Calu3 (cell line): Measurements from ENCODE around the gene KCNC4. TPM values are rescaled to one million over a fixed set of nuclear protein-coding genes. Genes with fewer than 3 reads are reported as not detected.

ENCODE experiments used
- BruUV-seq: library from RNA; stranded (reverse); fragments of 400-500 nt; replicated peaks from 2 replicates; lab custom pipeline; 2021; lab: Mats Ljungman, UMichigan
- CTCF ChIA-PET: fragments of 300-600 bp; sonication (Branson Sonifier 250); formaldehyde crosslinking; loops from one replicate; lab custom pipeline; 2022; ENCODE audit warnings: antibody characterized with exemption; lab: Charles Lee
- DNase-seq: peaks from one replicate; pipeline ENCODE4 v3.0.0; 2022
- H3K27ac Mint-ChIP-seq: one replicate; pipeline ENCODE4 v1.8.0; 2022; ENCODE audit warnings: mixed read lengths; ENCODE audit not compliant: unreplicated experiment
- H3K27me3 Mint-ChIP-seq: one replicate; pipeline ENCODE4 v1.8.0; 2022; ENCODE audit warnings: mixed read lengths; ENCODE audit not compliant: unreplicated experiment
- H3K36me3 Mint-ChIP-seq: one replicate; pipeline ENCODE4 v1.8.0; 2022; ENCODE audit warnings: mild to moderate bottlenecking, moderate library complexity, mixed read lengths; ENCODE audit not compliant: insufficient read depth, unreplicated experiment
- H3K4me1 Mint-ChIP-seq: one replicate; pipeline ENCODE4 v1.8.0; 2022; ENCODE audit warnings: mild to moderate bottlenecking, low read depth, mixed read lengths; ENCODE audit not compliant: unreplicated experiment
- H3K4me3 Mint-ChIP-seq: one replicate; pipeline ENCODE4 v1.8.0; 2022; ENCODE audit warnings: mild to moderate bottlenecking, low read depth, moderate library complexity, mixed read lengths; ENCODE audit not compliant: unreplicated experiment
- H3K9me3 Mint-ChIP-seq: one replicate; pipeline ENCODE4 v1.8.0; 2022; ENCODE audit warnings: low read depth, mixed read lengths; ENCODE audit not compliant: unreplicated experiment
- CTCF ChIP-seq: fragments of 200-600 bp; IDR thresholded peaks from one replicate; pipeline ENCODE4 v1.8.0; 2022; ENCODE audit warnings: antibody characterized with exemption; ENCODE audit not compliant: unreplicated experiment
- intact Hi-C: fragments of 100-400 bp; cut with micrococcal nuclease; formaldehyde crosslinking; loops from one replicate; pipeline ENCODE4 v1.10.0; 2022; ENCODE audit not compliant: unreplicated experiment
- total RNA-seq: library from RNA; stranded (reverse); gene quantifications from 2 replicates; pipeline ENCODE4 v1.2.3, GENCODE V29; 2022

KCNC4 gene
- total RNA-seq, 1 experiment from 2014 or later, result 24.3 TPM

- H3K36me3 Mint-ChIP-seq, result peaks cover 22% of the 10 kb centered on the region
Observed at GRCh38 chr1:110242731-110243130, 32.6 kb downstream of the KCNC4 start.

GRCh38 chr1:110243146-110243545, 33.0 kb downstream of the KCNC4 start:
- Mint-ChIP-seq H3K27ac (no peak overlapping the region), H3K9me3 (no peaks in the 10 kb centered on the region), H3K36me3 (peaks cover 22% of the 10 kb centered on the region), H3K4me1 (peaks cover 45% of the 10 kb centered on the region), H3K27me3 (no peaks in the 10 kb centered on the region), H3K4me3 (no peak overlapping the region)
- DNase-seq, result no peak
- no TSS peak for BruUV-seq
- CTCF ChIA-PET, result no interaction called here
- TF ChIP-seq CTCF, result no peak
- intact Hi-C loops, result no loop called here

More at GRCh38 chr1:110242731-110243130, 32.6 kb downstream of the KCNC4 start:
- Mint-ChIP-seq H3K27me3 (no peaks in the 10 kb centered on the region), H3K27ac (no peak overlapping the region), H3K4me1 (peaks cover 48% of the 10 kb centered on the region), H3K4me3 (no peak overlapping the region), H3K9me3 (no peaks in the 10 kb centered on the region)
- intact Hi-C loops, result no loop called here
- no TSS peak for BruUV-seq
- no peak for DNase-seq
- no peak for TF ChIP-seq CTCF
- CTCF ChIA-PET, result no interaction called here

GRCh38 chr1:110243574-110243973, 33.5 kb downstream of the KCNC4 start:
- TF ChIP-seq CTCF, result no peak
- BruUV-seq, result no TSS peak
- peaks cover 22% of the 10 kb centered on the region for H3K36me3 Mint-ChIP-seq
- peaks cover 41% of the 10 kb centered on the region for H3K4me1 Mint-ChIP-seq
- H3K9me3 Mint-ChIP-seq, result no peaks in the 10 kb centered on the region
- CTCF ChIA-PET, result no interaction called here
- no peaks in the 10 kb centered on the region for H3K27me3 Mint-ChIP-seq
- intact Hi-C loops, result no loop called here
- H3K4me3 Mint-ChIP-seq, result no peak overlapping the region
- DNase-seq, result no peak
- no peak overlapping the region for H3K27ac Mint-ChIP-seq

- intact Hi-C loops, result no loop called here
- BruUV-seq, result no TSS peak
- H3K27ac Mint-ChIP-seq, result no peak overlapping the region
- H3K27me3 Mint-ChIP-seq, result no peaks in the 10 kb centered on the region
- no peaks in the 10 kb centered on the region for H3K9me3 Mint-ChIP-seq
- no peak overlapping the region for H3K4me3 Mint-ChIP-seq
- peaks cover 16% of the 10 kb centered on the region for H3K4me1 Mint-ChIP-seq
- CTCF ChIA-PET, result no interaction called here
- peaks cover 16% of the 10 kb centered on the region for H3K36me3 Mint-ChIP-seq
- no peak for DNase-seq
- TF ChIP-seq CTCF, result no peak
Observed at GRCh38 chr1:110245876-110246620, 35.9 kb downstream of the KCNC4 start.
